ENCODE data around the gene ABCB9. TPM values are rescaled to one million over a fixed set of nuclear protein-coding genes. Genes with fewer than 3 reads are reported as not detected.

Gene ABCB9
- total RNA-seq, 3 donors from 2014 or later, result 0.96 to 8.6 (median 6.2) TPM

DNA sequence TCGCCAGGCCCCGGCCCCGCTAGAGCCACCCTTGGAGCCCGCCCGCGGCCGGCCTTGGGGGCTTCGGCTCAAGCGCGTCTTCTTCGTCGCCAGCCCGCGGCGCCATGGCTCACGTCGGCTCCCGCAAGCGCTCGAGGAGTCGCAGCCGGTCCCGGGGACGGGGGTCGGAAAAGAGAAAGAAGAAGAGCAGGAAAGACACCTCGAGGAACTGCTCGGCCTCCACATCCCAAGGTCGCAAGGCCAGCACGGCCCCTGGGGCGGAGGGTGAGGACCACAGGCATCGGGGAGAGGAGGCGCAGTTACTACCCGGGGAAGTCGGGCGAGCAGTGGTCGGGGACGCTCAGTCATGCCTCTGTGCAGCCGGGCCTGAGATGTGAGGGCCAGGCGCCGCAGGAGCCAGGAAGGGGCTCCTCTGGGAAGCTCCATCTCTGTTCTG is 14.8 kb upstream of the ABCB9 start:
- DNase-seq (ENCODE audit: low spot score in 2 of 2), result no peak
- H3K27me3 ChIP-seq, result no peaks in the 10 kb centered on the region
- H3K27ac ChIP-seq, result peak overlapping the region; percentile 89 to 90
- peak overlapping the region; percentile 84 to 99 (median 99) for H3K4me3 ChIP-seq
- intact Hi-C loops (cut with DNase I; ENCODE audit: low total_unique reads), result no loop called here
- TF ChIP-seq, protein P1, sequence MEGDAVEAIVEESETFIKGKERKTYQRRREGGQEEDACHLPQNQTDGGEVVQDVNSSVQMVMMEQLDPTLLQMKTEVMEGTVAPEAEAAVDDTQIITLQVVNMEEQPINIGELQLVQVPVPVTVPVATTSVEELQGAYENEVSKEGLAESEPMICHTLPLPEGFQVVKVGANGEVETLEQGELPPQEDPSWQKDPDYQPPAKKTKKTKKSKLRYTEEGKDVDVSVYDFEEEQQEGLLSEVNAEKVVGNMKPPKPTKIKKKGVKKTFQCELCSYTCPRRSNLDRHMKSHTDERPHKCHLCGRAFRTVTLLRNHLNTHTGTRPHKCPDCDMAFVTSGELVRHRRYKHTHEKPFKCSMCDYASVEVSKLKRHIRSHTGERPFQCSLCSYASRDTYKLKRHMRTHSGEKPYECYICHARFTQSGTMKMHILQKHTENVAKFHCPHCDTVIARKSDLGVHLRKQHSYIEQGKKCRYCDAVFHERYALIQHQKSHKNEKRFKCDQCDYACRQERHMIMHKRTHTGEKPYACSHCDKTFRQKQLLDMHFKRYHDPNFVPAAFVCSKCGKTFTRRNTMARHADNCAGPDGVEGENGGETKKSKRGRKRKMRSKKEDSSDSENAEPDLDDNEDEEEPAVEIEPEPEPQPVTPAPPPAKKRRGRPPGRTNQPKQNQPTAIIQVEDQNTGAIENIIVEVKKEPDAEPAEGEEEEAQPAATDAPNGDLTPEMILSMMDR (IDR thresholded peaks at IDR 0.05), result no peak
- TF ChIP-seq POLR2AphosphoS5 (IDR thresholded peaks at IDR 0.05) (no peak), POLR2A (IDR thresholded peaks at IDR 0.05) (no peak)
- H3K36me3 ChIP-seq, result no peaks in the 10 kb centered on the region
- peaks cover 25 to 33% of the 10 kb centered on the region in 2 donors for H3K4me1 ChIP-seq
- H3K9me3 ChIP-seq, result no peaks in the 10 kb centered on the region

DNA sequence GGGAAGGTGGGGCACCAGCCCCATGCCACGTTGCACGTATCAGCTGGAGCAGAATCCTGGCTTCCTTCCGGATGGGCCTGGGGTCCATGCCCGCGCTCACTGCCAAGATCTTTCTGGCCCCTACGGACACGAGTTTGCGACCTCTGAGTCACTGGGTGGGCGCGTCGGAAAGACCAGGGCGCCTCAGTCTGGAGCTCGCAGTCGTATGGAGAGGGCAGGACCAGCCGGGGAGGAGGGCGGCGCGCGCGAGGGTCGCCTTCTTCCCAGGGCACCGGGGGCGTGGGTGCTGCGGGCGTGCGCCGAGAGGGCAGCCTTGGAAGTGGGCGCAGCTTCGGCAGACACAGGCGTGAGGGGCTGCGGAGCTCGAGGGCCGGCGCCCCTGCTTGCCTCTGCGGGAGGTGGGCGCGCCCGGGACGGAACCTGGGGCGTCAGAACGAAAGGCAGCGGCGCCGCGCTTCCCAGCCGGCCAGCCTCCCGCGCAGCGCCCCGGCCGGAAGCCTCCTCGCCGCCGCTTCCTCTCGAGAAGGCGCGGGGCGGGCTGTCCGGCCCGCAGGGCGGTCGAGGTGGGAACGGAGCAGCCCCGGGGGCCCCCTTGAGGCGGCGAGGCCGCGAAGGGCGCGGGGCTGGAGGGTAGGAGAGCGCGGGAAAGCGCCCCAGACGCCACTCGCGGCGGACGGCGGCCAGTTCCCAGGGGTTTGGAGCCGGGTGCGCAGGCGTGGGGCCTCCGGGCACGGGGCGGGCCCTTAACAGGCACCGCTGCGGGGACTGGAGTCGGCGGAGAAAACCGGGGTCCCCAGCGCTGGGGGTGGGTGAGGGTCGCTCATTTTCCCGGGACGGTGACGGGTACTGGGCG is 14.1 kb upstream of the ABCB9 start, which contains the start of gene ARL6IP4:
Gene ARL6IP4, plus strand, starts transcription at position 499 of the 853 bp plus-strand sequence. CDS start 459 bp downstream, outside the sequence.
- Histone ChIP-seq H3K36me3 (no peaks in the 10 kb centered on the region), H3K4me1 (peaks cover 28 to 37% of the 10 kb centered on the region in 2 donors), H3K27me3 (no peaks in the 10 kb centered on the region), H3K4me3 (peak within 1 kb of the TSS; percentile 84 to 99 (median 99)), H3K27ac (peak within 1 kb of the TSS; percentile 89 to 90), H3K9me3 (no peaks in the 10 kb centered on the region)
- TF ChIP-seq POLR2AphosphoS5 (IDR thresholded peaks at IDR 0.05), result peak; percentile 39 to 85 (median 55)
- TF ChIP-seq, protein P1 (IDR thresholded peaks at IDR 0.05), result no peak
- peak in 1 of 2 donors; percentile 46 for DNase-seq (ENCODE audit: low spot score in 2 of 2)
- intact Hi-C loops (cut with DNase I; ENCODE audit: low total_unique reads), result no loop called here

DNA sequence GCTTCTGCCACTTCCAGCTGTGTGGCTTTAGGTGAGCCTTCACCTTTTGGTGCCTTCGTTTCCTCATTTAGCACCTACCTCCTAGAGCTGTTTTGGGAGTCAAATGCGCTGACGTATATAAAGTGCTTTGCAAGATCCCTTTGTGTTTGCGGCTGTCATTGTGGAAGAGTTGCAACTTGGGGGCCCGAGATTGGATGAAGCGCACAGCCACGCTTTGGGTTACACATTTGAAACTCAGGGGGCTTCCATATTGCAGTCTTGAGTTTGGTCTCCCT is 13.6 kb upstream of the ABCB9 start:
- Histone ChIP-seq H3K27ac (peak overlapping the region in 1 of 2 donors; percentile 90), H3K36me3 (no peaks in the 10 kb centered on the region), H3K9me3 (no peaks in the 10 kb centered on the region), H3K4me3 (peak overlapping the region; percentile 84 to 99 (median 99)), H3K4me1 (peaks cover 27 to 37% of the 10 kb centered on the region in 2 donors), H3K27me3 (no peaks in the 10 kb centered on the region)
- no peak for TF ChIP-seq POLR2A (IDR thresholded peaks at IDR 0.05)
- TF ChIP-seq POLR2AphosphoS5 (IDR thresholded peaks at IDR 0.05), result no peak
- TF ChIP-seq, protein P1 (IDR thresholded peaks at IDR 0.05), result no peak
- intact Hi-C loops (cut with DNase I; ENCODE audit: low total_unique reads), result no loop called here
- DNase-seq (ENCODE audit: low spot score in 2 of 2), result no peak

DNA sequence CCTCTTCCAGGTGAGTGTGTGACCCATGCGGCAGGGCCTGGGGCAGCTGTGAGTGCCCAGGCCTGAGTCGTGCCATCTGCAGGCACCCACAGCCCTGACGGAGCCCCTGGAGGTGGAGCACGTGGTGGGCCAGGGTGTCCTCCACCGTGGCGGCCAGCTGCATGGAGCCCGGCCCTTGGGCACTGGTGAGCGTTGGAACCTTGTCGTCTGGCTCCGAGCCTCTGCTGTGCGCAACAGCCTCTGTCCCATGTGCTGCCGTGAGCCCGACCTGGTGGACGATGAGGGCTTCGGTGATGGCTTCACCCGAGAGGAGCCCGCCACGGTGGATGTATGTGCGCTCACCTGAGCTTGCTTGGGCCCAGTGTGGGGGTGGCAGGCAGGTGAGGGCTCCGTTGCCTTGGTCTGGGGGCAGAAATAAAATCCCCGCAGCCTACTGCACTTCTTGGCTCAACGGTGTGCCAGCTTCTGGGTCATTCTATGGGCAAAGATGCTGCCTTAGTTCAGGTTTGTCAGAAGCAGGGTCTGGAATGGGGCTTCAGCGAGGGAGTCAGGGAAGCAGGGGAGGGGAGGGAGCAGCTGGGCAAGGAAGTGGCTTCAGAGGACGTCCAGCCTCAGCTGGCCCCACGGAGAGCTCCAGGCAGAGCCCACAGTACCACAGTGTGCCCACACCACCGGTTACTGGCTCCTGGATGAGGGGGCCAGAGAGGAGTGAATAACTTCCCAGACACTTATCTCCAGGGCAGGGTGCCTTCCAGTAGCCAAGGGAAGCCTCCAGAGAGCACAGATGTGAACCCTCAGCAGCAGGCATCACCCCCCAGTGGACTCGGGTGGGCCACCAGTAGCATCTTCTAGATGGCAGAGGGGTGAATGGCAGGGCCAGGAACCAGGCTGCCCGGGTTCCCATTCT is 13.0 kb upstream of the ABCB9 start:
- intact Hi-C loops (cut with DNase I; ENCODE audit: low total_unique reads), result no loop called here
- TF ChIP-seq POLR2AphosphoS5 (IDR thresholded peaks at IDR 0.05) (no peak), POLR2A (IDR thresholded peaks at IDR 0.05) (no peak)
- TF ChIP-seq, protein P1 (IDR thresholded peaks at IDR 0.05), result no peak
- peak overlapping the region; percentile 84 to 99 (median 99) for H3K4me3 ChIP-seq
- peak overlapping the region in 1 of 2 donors; percentile 10 for H3K27ac ChIP-seq
- H3K9me3 ChIP-seq, result no peaks in the 10 kb centered on the region
- peaks cover 26 to 37% of the 10 kb centered on the region in 2 donors for H3K4me1 ChIP-seq
- no peaks in the 10 kb centered on the region for H3K27me3 ChIP-seq
- no peaks in the 10 kb centered on the region for H3K36me3 ChIP-seq
- no peak for DNase-seq (ENCODE audit: low spot score in 2 of 2)
